ENCODE results near the gene FAM43A. TPM values are rescaled to one million over a fixed set of nuclear protein-coding genes. Genes with fewer than 3 reads are reported as not detected.

FAM43A gene
- total RNA-seq, 4 donors from 2014 or later = 24.5 to 42.8 (median 32.5) TPM

DNA sequence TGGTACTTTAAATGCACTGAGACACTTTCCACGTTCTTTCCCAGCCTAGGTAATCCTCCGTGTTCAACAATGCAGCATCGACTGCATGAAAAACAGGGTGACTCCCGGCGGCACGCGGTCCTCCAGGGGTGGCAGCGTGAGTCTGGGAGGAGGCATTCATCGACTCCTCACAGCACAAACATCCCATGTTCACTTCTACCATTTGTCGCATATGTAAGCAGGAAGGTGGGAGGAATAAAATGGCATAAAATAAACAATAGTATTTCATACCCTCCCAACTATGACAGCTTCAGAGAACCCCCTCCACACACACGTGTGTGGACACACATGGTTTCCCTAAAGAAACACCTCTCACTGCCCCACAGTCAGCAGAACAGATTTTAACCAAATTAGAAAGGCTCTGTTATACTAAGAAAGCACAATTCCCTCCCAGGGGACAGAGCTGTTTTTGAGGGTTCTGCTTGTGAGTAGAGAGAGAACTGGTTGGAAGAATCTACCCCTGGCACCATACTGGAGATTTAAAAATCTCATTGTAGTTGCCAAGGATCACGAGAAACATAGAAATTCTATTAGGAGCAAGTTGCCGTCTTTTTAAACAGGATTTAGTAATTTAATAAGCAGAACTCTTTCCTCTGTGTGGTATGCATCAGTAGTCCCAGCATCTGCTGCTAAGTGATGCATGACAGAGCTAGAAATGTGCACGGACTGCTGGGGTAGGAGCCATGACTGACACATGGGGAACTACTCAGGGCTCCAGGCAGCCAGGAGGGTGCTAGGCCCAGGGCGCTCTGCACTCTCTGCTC lies 6.0 kb downstream of the FAM43A start:
- Histone ChIP-seq H3K27me3 (no peaks in the 10 kb centered on the region), H3K4me1 (peaks cover 29 to 50% (median 40%) of the 10 kb centered on the region in 4 donors), H3K9me3 (no peaks in the 10 kb centered on the region), H3K27ac (replicated peaks in 1 of 4) (peak overlapping the region in 1 of 4 donors; percentile 42), H3K4me3 (no peak overlapping the region), H3K36me3 (no peaks in the 10 kb centered on the region)
- intact Hi-C loops (cut with DNase I) = no loop called here
- DNase-seq (ENCODE audit: extremely low spot score) = no peak
- 63% methylated on average over 14 of the region's 15 CpGs for WGBS
- no peak for TF ChIP-seq POLR2A (IDR thresholded peaks at IDR 0.05; ENCODE audit: low read depth)
- no peak for TF ChIP-seq EP300 (IDR thresholded peaks at IDR 0.05)
- TF ChIP-seq, protein P1, sequence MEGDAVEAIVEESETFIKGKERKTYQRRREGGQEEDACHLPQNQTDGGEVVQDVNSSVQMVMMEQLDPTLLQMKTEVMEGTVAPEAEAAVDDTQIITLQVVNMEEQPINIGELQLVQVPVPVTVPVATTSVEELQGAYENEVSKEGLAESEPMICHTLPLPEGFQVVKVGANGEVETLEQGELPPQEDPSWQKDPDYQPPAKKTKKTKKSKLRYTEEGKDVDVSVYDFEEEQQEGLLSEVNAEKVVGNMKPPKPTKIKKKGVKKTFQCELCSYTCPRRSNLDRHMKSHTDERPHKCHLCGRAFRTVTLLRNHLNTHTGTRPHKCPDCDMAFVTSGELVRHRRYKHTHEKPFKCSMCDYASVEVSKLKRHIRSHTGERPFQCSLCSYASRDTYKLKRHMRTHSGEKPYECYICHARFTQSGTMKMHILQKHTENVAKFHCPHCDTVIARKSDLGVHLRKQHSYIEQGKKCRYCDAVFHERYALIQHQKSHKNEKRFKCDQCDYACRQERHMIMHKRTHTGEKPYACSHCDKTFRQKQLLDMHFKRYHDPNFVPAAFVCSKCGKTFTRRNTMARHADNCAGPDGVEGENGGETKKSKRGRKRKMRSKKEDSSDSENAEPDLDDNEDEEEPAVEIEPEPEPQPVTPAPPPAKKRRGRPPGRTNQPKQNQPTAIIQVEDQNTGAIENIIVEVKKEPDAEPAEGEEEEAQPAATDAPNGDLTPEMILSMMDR (IDR thresholded peaks at IDR 0.05) = no peak
- TF ChIP-seq POLR2AphosphoS5 (IDR thresholded peaks at IDR 0.05) = no peak

DNA sequence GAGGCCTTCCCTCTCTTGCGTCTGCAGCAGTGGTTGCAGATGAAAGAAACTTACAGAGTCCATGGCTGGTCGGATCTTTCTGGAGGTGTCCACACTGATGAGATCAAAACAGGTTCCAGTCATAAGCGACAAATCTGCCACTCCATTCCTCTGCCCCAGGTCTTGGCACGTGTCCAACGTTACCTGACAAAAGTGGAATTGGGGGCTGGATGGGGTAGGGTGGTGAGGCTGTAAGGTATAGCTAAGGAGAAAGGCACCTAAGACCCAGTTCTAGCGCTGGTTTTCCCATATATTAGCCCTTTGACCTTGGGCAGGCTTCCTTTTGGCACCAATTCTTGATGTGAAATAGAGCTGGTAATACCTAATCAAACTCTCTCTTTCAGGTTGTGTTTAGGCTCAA lies 11.0 kb downstream of the FAM43A start:
- TF ChIP-seq, protein P1 (IDR thresholded peaks at IDR 0.05) = no peak
- TF ChIP-seq EP300 (IDR thresholded peaks at IDR 0.05) (no peak), POLR2AphosphoS5 (IDR thresholded peaks at IDR 0.05) (no peak), POLR2A (IDR thresholded peaks at IDR 0.05; ENCODE audit: low read depth) (no peak)
- DNase-seq (ENCODE audit: extremely low spot score) = no peak
- peaks cover 0 to 17% (median 11%) of the 10 kb centered on the region in 4 donors for H3K9me3 ChIP-seq
- no peak overlapping the region for H3K27ac ChIP-seq (replicated peaks in 1 of 4)
- H3K4me1 ChIP-seq = peaks cover 0 to 3% (median 2%) of the 10 kb centered on the region in 4 donors
- H3K4me3 ChIP-seq = no peak overlapping the region
- intact Hi-C loops (cut with DNase I) = no loop called here
- 98% methylated on average over 5 of the region's 6 CpGs for WGBS
- H3K27me3 ChIP-seq = no peaks in the 10 kb centered on the region
- no peaks in the 10 kb centered on the region for H3K36me3 ChIP-seq

DNA sequence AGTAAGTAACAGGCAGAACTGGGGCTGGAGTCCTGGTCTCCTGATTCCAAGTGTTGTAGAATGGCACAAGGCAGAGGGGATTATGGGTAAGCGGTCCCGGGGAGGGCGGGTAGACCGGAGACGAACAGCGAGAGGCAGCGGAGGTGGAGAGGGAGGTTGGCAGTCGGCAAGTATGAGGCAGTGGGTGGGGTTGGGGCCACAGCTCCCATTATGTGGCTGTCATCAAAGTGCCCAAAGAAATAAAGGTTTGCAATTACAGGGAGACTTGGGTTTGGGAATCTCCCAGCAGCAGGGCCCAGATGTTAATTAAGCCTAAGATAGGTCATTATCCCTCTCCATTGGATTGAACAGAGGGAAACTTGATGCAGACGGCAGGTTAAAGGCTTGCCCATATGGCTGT lies 16.9 kb downstream of the FAM43A start:
- H3K9me3 ChIP-seq = peaks cover 0 to 17% (median 11%) of the 10 kb centered on the region in 4 donors
- DNase-seq (ENCODE audit: extremely low spot score) = no peak
- no peaks in the 10 kb centered on the region for H3K36me3 ChIP-seq
- no peak overlapping the region for H3K4me3 ChIP-seq
- H3K27ac ChIP-seq (replicated peaks in 1 of 4) = no peak overlapping the region
- no peak for TF ChIP-seq POLR2AphosphoS5 (IDR thresholded peaks at IDR 0.05)
- TF ChIP-seq POLR2A (IDR thresholded peaks at IDR 0.05; ENCODE audit: low read depth) = no peak
- TF ChIP-seq, protein P1 (IDR thresholded peaks at IDR 0.05) = no peak
- no peak for TF ChIP-seq EP300 (IDR thresholded peaks at IDR 0.05)
- intact Hi-C loops (cut with DNase I) = no loop called here
- no peaks in the 10 kb centered on the region for H3K27me3 ChIP-seq
- no peaks in the 10 kb centered on the region for H3K4me1 ChIP-seq
- WGBS = 94% methylated on average over 9 of the region's 9 CpGs

DNA sequence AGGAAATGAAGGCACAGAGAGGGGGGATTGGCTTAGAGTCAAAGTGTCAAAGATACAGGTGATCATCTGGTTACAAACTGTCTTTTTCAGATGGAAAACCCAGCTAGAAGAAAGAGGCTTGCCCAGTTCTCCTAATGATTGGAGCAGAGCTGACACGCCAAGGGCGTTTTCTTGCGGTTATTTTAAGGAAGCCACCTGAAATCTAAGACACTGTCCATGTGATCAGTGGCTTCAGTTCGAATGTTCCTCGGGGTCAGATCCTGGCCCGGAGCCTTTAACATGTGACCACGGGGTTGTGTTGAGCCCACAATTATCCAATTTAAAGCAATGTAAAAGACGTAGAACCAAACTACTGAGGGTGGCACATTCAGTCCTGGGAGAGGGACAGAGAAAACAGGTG lies 19.5 kb downstream of the FAM43A start:
- Histone ChIP-seq H3K4me1 (no peaks in the 10 kb centered on the region), H3K9me3 (peaks cover 0 to 7% (median 0%) of the 10 kb centered on the region in 4 donors), H3K4me3 (no peak overlapping the region), H3K27ac (replicated peaks in 1 of 4) (no peak overlapping the region), H3K27me3 (no peaks in the 10 kb centered on the region), H3K36me3 (no peaks in the 10 kb centered on the region)
- 91% methylated on average over 8 of the region's 8 CpGs for WGBS
- intact Hi-C loops (cut with DNase I) = no loop called here
- TF ChIP-seq POLR2AphosphoS5 (IDR thresholded peaks at IDR 0.05) (no peak), POLR2A (IDR thresholded peaks at IDR 0.05; ENCODE audit: low read depth) (no peak), EP300 (IDR thresholded peaks at IDR 0.05) (no peak)
- TF ChIP-seq, protein P1 (IDR thresholded peaks at IDR 0.05) = no peak
- no peak for DNase-seq (ENCODE audit: extremely low spot score)
